ENCODE results near the gene KIAA1755.
"Not testable (repeated sequence)": the region's sequence is repeated elsewhere in the genome, so short reads cannot be mapped to it uniquely, and the experiment has no call there.

Gene KIAA1755

GRCh38 chr20:38290829-38291814 lies 30.6 kb upstream of the KIAA1755 start:
- no peak for DNase-seq

- no peak for DNase-seq
Measured at GRCh38 chr20:38286586-38287531, 26.3 kb upstream of the KIAA1755 start.

- no peak for DNase-seq
Measured at GRCh38 chr20:38284893-38285444, 24.4 kb upstream of the KIAA1755 start.

GRCh38 chr20:38284066-38284650 lies 23.6 kb upstream of the KIAA1755 start:
- not testable (repeated sequence) for DNase-seq

GRCh38 chr20:38283236-38283635 lies 22.7 kb upstream of the KIAA1755 start:
- DNase-seq = no peak

- DNase-seq = not testable (repeated sequence)
Measured at GRCh38 chr20:38281176-38281915, 20.8 kb upstream of the KIAA1755 start.

GRCh38 chr20:38278763-38279162 lies 18.2 kb upstream of the KIAA1755 start:
- DNase-seq = no peak

- no peak for DNase-seq
Measured at GRCh38 chr20:38278131-38278530, 17.6 kb upstream of the KIAA1755 start.

GRCh38 chr20:38277691-38278090 lies 17.2 kb upstream of the KIAA1755 start:
- no peak for DNase-seq

GRCh38 chr20:38277285-38277684 lies 16.8 kb upstream of the KIAA1755 start:
- no peak for DNase-seq

GRCh38 chr20:38275815-38276550 lies 15.4 kb upstream of the KIAA1755 start:
- DNase-seq = peak; percentile 73

- DNase-seq = peak; percentile 81
Measured at GRCh38 chr20:38272961-38273360, 12.4 kb upstream of the KIAA1755 start.

- DNase-seq = peak; percentile 51
Measured at GRCh38 chr20:38272398-38272797, 11.9 kb upstream of the KIAA1755 start.

- no peak for DNase-seq
Measured at GRCh38 chr20:38271608-38272120, 11.1 kb upstream of the KIAA1755 start.

- peak; percentile 90 for DNase-seq
Measured at GRCh38 chr20:38270869-38271605, 10.5 kb upstream of the KIAA1755 start.

- DNase-seq = no peak
Measured at GRCh38 chr20:38269715-38270114, 9.2 kb upstream of the KIAA1755 start.

GRCh38 chr20:38269040-38269439 lies 8.5 kb upstream of the KIAA1755 start:
- no peak for DNase-seq

GRCh38 chr20:38267901-38268514 lies 7.5 kb upstream of the KIAA1755 start:
- DNase-seq = no peak

GRCh38 chr20:38267296-38267695 lies 6.8 kb upstream of the KIAA1755 start:
- no peak for DNase-seq

- no peak for DNase-seq
Measured at GRCh38 chr20:38266426-38266825, 5.9 kb upstream of the KIAA1755 start.
